Effector memory CD8-positive, alpha-beta T cell (primary cell): ENCODE data around the gene CAPS.

Source experiments
- ATAC-seq: fragments of 150-1000 bp; cut with Tn5 transposase; replicated peaks from 2 replicates; pipeline ENCODE4 v1.10.0; 2021; ENCODE audit warnings: mild to moderate bottlenecking, moderate library complexity
- DNase-seq, 3 experiments: peaks; one replicate each; pipeline ENCODE4 v3.0.0; 2021
- H3K27ac Mint-ChIP-seq, 2 donors: one replicate each; pipeline ENCODE4 v1.8.0; 2022; ENCODE audit warnings: mild to moderate bottlenecking in 2 of 2, mixed read lengths in 2 of 2, moderate library complexity in 2 of 2
- H3K27me3 Mint-ChIP-seq, 2 donors: one replicate each; pipeline ENCODE4 v1.8.0; 2022; ENCODE audit warnings: mixed read lengths in 2 of 2
- H3K36me3 Mint-ChIP-seq: one replicate; pipeline ENCODE4 v1.8.0; 2022; ENCODE audit warnings: mild to moderate bottlenecking, moderate library complexity, mixed read lengths; ENCODE audit not compliant: insufficient read depth
- H3K4me1 Mint-ChIP-seq, 2 donors: one replicate each; pipeline ENCODE4 v1.8.0; 2022; ENCODE audit warnings: low read depth in 2 of 2, mixed read lengths in 2 of 2
- H3K4me3 Mint-ChIP-seq, 2 donors: one replicate each; pipeline ENCODE4 v1.8.0; 2022; ENCODE audit warnings: mild to moderate bottlenecking in 2 of 2, mixed read lengths in 2 of 2, moderate library complexity in 2 of 2
- H3K9me3 Mint-ChIP-seq, 2 donors: one replicate each; pipeline ENCODE4 v1.8.0; 2022; ENCODE audit warnings: mixed read lengths in 2 of 2

The CAPS gene

DNA sequence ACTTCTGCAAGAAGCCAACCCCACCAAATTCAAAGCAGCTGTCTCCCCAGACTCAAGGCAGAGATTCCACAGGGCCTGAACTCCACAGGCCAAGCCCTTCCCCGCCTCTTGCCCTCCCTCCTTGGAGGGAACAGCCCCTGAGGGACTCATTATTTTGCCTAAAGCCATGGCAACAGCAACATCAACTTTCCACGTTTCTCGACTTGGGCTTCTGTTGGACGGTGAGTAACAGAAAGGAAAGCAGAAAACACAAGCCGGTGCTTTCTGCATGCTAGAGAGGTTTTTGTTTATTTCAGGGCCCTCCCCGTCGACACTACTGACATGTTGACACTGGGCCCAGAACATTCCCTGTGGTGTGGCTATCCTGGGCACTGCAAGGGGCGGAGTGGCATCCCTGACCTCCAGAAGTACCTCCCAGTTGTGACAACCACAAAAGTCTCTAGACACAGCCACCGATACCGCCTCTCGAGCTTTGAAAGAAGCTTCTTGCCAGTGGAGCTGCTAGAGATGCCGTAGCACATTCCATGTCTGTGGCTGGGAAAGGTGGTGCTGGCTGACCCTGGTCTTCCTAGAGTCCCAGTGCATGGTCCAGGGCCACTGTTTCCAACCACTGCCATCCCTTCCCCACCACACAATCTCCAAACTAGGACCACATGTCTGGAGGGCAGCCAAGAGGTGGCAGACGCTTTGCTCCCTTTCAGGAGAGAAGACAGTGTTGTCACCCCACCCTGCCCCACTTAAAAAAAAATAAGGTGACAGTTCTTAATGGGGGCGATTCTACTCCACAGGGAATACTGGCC is 12.8 kb downstream of the CAPS start:
- ATAC-seq = no peak
- peaks cover 65% of the 10 kb centered on the region for H3K36me3 Mint-ChIP-seq
- H3K9me3 Mint-ChIP-seq = no peaks in the 10 kb centered on the region
- no peak overlapping the region for H3K27ac Mint-ChIP-seq
- DNase-seq = no peak
- H3K4me1 Mint-ChIP-seq = peaks cover 0 to 5% of the 10 kb centered on the region in 2 donors
- no peaks in the 10 kb centered on the region for H3K27me3 Mint-ChIP-seq
- H3K4me3 Mint-ChIP-seq = no peak overlapping the region

- Mint-ChIP-seq H3K36me3 (peaks cover 64% of the 10 kb centered on the region), H3K9me3 (no peaks in the 10 kb centered on the region), H3K27ac (no peak overlapping the region), H3K4me3 (no peak overlapping the region), H3K4me1 (peaks cover 0 to 5% of the 10 kb centered on the region in 2 donors), H3K27me3 (no peaks in the 10 kb centered on the region)
- no peak for ATAC-seq
- no peak for DNase-seq
Observed at GRCh38 chr19:5927441-5927821, 13.4 kb downstream of the CAPS start.

- DNase-seq (no peak), ATAC-seq (no peak)
- no peaks in the 10 kb centered on the region for H3K27me3 Mint-ChIP-seq
- no peak overlapping the region for H3K27ac Mint-ChIP-seq
- H3K4me3 Mint-ChIP-seq = no peak overlapping the region
- H3K4me1 Mint-ChIP-seq = peaks cover 2 to 5% of the 10 kb centered on the region in 2 donors
- H3K9me3 Mint-ChIP-seq = no peaks in the 10 kb centered on the region
- H3K36me3 Mint-ChIP-seq = peaks cover 59% of the 10 kb centered on the region
Observed at GRCh38 chr19:5929179-5929578, 15.1 kb downstream of the CAPS start.

DNA sequence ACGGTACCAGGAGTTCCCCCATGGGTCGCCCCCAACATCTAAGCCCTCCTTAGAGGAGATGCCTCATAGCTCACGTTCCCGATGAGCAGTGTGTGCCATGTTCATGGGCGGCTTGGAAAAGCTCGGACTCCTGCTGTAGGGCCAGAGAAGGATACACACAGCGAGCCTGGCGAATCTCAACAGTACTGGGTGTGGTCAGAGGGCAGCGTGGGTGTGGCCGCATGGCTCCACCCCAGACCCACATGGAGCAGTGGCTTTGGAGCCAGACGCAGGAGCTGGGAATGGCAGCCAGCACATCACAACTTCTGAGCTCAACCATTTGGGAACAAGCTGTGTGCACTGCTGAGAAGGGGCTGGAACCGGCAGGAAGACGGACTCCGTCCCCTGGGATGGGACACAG is 15.6 kb downstream of the CAPS start:
- Mint-ChIP-seq H3K27me3 (no peaks in the 10 kb centered on the region), H3K9me3 (no peaks in the 10 kb centered on the region), H3K36me3 (peaks cover 55% of the 10 kb centered on the region)

GRCh38 chr19:5931251-5931650 is 17.2 kb downstream of the CAPS start:
- Mint-ChIP-seq H3K27ac (no peak overlapping the region), H3K36me3 (peaks cover 50% of the 10 kb centered on the region)
- no peak for ATAC-seq

More for the DNA sequence above, 15.6 kb downstream of the CAPS start:
- Mint-ChIP-seq H3K27ac (no peak overlapping the region), H3K4me1 (peaks cover 4 to 6% of the 10 kb centered on the region in 2 donors), H3K4me3 (no peak overlapping the region)
- DNase-seq (no peak), ATAC-seq (no peak)

DNA sequence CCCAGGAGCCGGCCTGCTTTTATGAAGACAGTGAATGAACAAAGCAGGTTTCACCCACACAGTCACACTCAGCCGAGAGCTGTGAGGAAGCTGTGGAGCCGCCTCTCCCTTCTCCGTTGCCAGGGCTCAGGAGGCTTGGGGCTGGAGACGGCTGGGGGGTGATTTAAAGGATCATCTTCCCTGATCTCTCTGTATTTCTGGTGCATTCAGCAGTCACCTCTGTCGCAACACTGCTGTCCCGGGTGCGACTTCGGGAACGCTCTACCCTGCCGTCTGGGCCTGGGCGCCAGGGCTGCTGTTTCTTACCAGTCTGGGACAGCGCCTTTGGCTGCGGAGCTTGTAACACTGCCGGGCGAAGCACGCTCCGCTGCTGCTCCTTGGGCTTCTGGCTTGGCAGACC is 18.1 kb downstream of the CAPS start:
- Mint-ChIP-seq H3K9me3 (no peaks in the 10 kb centered on the region), H3K4me1 (peaks cover 11 to 16% of the 10 kb centered on the region in 2 donors), H3K4me3 (no peak overlapping the region), H3K36me3 (peaks cover 52% of the 10 kb centered on the region), H3K27me3 (no peaks in the 10 kb centered on the region), H3K27ac (peak overlapping the region in 1 of 2 donors; percentile 19)
- ATAC-seq (no peak), DNase-seq (no peak)

More at GRCh38 chr19:5931251-5931650, 17.2 kb downstream of the CAPS start:
- DNase-seq = no peak
- no peaks in the 10 kb centered on the region for H3K9me3 Mint-ChIP-seq
- H3K27me3 Mint-ChIP-seq = no peaks in the 10 kb centered on the region
- H3K4me1 Mint-ChIP-seq = peaks cover 9 to 16% of the 10 kb centered on the region in 2 donors
- H3K4me3 Mint-ChIP-seq = no peak overlapping the region

DNA sequence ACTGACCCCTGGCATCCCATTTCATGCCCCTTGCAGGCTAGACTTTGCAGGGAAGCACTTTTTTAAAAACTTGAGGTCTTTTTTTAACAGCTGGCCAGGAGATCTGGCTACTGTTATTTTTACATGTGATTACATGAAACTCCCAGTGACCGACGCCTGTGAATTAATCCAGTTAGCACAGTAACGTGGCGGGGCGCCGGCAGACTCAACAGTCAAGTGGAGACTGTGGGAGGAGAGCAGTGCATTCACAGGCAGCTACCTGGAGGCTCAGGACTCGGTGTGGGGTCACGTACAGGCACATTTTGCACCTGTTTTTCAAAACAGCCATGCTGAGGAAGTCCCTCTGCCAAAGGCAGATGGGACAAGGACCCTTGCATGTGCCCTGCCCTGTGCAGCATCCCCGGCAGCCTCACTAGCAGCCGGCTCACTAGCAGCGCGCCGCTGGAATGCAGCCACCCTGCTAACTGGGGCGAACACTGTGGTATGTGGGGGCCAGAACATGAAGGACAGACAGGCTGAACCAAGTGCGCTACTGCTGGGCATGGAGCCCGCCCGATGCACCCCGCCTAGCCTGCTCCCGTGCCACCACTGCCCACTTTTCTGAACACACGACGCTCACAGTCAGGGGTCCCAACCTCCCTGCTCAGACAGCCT is 18.7 kb downstream of the CAPS start:
- ATAC-seq (no peak), DNase-seq (no peak)
- peaks cover 12 to 20% of the 10 kb centered on the region in 2 donors for H3K4me1 Mint-ChIP-seq
- H3K27ac Mint-ChIP-seq = peak overlapping the region in 1 of 2 donors; percentile 73
- H3K27me3 Mint-ChIP-seq = no peaks in the 10 kb centered on the region
- no peak overlapping the region for H3K4me3 Mint-ChIP-seq
- H3K9me3 Mint-ChIP-seq = no peaks in the 10 kb centered on the region
- peaks cover 51% of the 10 kb centered on the region for H3K36me3 Mint-ChIP-seq

DNA sequence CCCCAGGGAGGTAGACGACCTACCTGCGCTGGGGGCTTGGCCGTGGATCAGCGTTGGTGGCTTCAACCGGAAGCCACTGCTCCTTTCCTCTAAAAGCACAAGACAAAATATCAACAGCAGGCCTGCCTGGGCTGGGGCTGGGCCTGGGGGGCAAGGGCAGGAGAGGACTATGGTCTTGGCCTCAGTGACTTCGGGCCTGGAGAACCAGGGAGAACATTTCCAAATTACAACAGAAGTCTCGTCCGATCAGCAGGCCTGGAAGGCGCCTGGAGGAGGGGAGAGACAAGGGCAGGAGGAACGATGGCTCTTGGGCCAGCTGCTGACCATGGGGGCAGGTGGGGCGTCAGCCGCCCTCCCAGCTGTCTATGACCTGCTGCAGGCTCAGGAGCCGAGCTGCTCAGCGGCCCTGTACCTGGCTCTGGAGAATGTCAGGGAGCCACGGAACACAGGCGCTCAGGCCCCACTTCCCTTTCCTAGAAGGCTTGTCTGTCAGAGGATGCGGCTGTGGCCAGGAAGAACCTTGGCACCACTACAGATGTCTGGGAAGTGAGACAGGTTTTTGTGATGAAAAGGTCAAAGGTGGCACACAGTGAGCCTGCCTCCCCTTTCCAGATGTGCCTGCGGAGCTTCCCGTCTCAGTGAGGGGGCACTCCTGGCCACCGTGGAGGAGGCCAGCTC is 19.5 kb downstream of the CAPS start:
- DNase-seq (no peak), ATAC-seq (no peak)
- no peak overlapping the region for H3K4me3 Mint-ChIP-seq
- peaks cover 12 to 15% of the 10 kb centered on the region in 2 donors for H3K4me1 Mint-ChIP-seq
- H3K27ac Mint-ChIP-seq = peak overlapping the region in 1 of 2 donors; percentile 73
- no peaks in the 10 kb centered on the region for H3K27me3 Mint-ChIP-seq
- H3K36me3 Mint-ChIP-seq = peaks cover 47% of the 10 kb centered on the region
- no peaks in the 10 kb centered on the region for H3K9me3 Mint-ChIP-seq

GRCh38 chr19:5934069-5934401 is 20.0 kb downstream of the CAPS start:
- no peak for ATAC-seq
- peaks cover 12 to 15% of the 10 kb centered on the region in 2 donors for H3K4me1 Mint-ChIP-seq
- H3K4me3 Mint-ChIP-seq = no peak overlapping the region
- DNase-seq = no peak
- no peaks in the 10 kb centered on the region for H3K9me3 Mint-ChIP-seq
- peaks cover 48% of the 10 kb centered on the region for H3K36me3 Mint-ChIP-seq
- H3K27me3 Mint-ChIP-seq = no peaks in the 10 kb centered on the region
- H3K27ac Mint-ChIP-seq = no peak overlapping the region

- Mint-ChIP-seq H3K9me3 (no peaks in the 10 kb centered on the region), H3K4me3 (no peak overlapping the region)
Observed at GRCh38 chr19:5934774-5935472, 20.9 kb downstream of the CAPS start.

DNA sequence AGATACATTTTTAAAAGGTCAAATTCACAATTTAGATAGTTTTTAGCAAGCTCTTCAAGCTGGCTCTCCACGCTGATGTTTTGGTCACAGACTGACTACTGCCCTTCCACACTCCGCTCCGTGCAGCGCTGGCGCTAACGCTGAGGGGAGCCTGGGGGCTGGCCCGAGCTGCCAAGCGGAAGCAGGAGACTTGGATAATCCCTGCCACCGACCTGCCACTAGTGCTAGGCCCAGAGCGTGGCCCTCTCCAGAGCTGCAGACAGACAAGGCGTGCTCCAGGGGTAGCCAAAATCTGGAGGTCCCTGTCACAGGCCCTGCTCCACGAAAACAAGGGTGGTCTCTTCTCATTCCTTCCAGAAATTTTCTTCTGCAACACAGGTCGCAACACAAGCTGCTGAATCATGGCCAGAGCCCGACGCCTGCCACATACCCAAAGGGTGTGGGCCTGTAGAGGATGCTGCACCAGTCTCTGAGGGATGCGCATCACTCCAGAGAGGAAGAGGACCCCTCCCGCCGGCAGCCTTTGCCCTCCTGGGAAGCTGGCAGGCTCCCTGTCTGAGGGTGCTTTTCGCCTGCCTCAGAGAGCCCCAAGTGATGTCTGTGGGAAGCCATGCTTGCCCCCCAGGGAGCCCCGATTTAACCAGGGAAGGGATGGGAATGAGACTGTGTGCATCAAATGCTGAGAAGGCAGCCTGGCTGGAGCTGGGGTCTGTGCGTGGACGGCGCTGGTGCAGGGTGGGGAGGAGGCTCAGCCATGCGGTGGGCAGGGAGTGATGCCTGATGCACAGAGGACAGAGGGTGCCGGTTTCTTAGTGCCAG is 21.6 kb downstream of the CAPS start:
- no peaks in the 10 kb centered on the region for H3K9me3 Mint-ChIP-seq
- peak overlapping the region in 1 of 2 donors; percentile 33 for H3K27ac Mint-ChIP-seq
- no peaks in the 10 kb centered on the region for H3K27me3 Mint-ChIP-seq
- peaks cover 48% of the 10 kb centered on the region for H3K36me3 Mint-ChIP-seq
- no peak overlapping the region for H3K4me3 Mint-ChIP-seq
- DNase-seq (no peak), ATAC-seq (no peak)
- peaks cover 12 to 15% of the 10 kb centered on the region in 2 donors for H3K4me1 Mint-ChIP-seq

More at GRCh38 chr19:5934774-5935472, 20.9 kb downstream of the CAPS start:
- ATAC-seq (no peak), DNase-seq (no peak)
- Mint-ChIP-seq H3K36me3 (peaks cover 49% of the 10 kb centered on the region), H3K27me3 (no peaks in the 10 kb centered on the region), H3K4me1 (peaks cover 12 to 15% of the 10 kb centered on the region in 2 donors), H3K27ac (no peak overlapping the region)

GRCh38 chr19:5936292-5936592 is 22.2 kb downstream of the CAPS start:
- DNase-seq = no peak
- Mint-ChIP-seq H3K4me3 (no peak overlapping the region), H3K27ac (peak overlapping the region in 1 of 2 donors; percentile 33), H3K9me3 (no peaks in the 10 kb centered on the region), H3K4me1 (peaks cover 12 to 15% of the 10 kb centered on the region in 2 donors), H3K36me3 (peaks cover 48% of the 10 kb centered on the region), H3K27me3 (no peaks in the 10 kb centered on the region)
- no peak for ATAC-seq

- H3K36me3 Mint-ChIP-seq = peaks cover 44% of the 10 kb centered on the region
- H3K4me3 Mint-ChIP-seq = no peak overlapping the region
- H3K27ac Mint-ChIP-seq = no peak overlapping the region
- peaks cover 14 to 19% of the 10 kb centered on the region in 2 donors for H3K4me1 Mint-ChIP-seq
- no peaks in the 10 kb centered on the region for H3K27me3 Mint-ChIP-seq
- ATAC-seq (no peak), DNase-seq (no peak)
- H3K9me3 Mint-ChIP-seq = no peaks in the 10 kb centered on the region
Observed at GRCh38 chr19:5937550-5937949, 23.5 kb downstream of the CAPS start.
